Neural cell (in vitro differentiated cells): ENCODE results near the gene THBS2. TPM values are rescaled to one million over a fixed set of nuclear protein-coding genes. Genes with fewer than 3 reads are reported as not detected.

Experiments used
- H2AFZ ChIP-seq: fragments of 200-600, 300-800 bp; sonication (generic), shearing (Covaris generic); 2 replicates; pipeline ENCODE4 v1.6.0; 2014; ENCODE audit warnings: low read depth, mild to moderate bottlenecking, antibody characterized with exemption, low read length, moderate library complexity
- H3F3A ChIP-seq: fragments of 200-600 bp; shearing (Covaris generic); 2 replicates; pipeline ENCODE4 v1.6.1; 2016; ENCODE audit warnings: mild to moderate bottlenecking, moderate library complexity, mixed read lengths, antibody characterized with exemption, low read length; ENCODE audit not compliant: insufficient read depth, poor library complexity, severe bottlenecking
- H3K27ac ChIP-seq: fragments of 200-600, 300-800 bp; sonication (generic), shearing (Covaris generic); 2 replicates; pipeline ENCODE4 v1.5.1; 2014; ENCODE audit warnings: mild to moderate bottlenecking, low read length, moderate library complexity
- H3K27me3 ChIP-seq: fragments of 300-800, 200-600 bp; sonication (generic), shearing (Covaris generic); 2 replicates; pipeline ENCODE4 v1.6.0; 2014; ENCODE audit warnings: mild to moderate bottlenecking, low read depth, low read length, moderate library complexity; ENCODE audit not compliant: insufficient read depth
- H3K36me3 ChIP-seq: fragments of 300-800, 200-600 bp; sonication (generic), shearing (Covaris generic); 2 replicates; pipeline ENCODE4 v1.5.1; 2014; ENCODE audit warnings: mild to moderate bottlenecking, antibody characterized with exemption, low read length, moderate library complexity; ENCODE audit not compliant: insufficient read depth
- H3K4me2 ChIP-seq: fragments of 300-800, 200-600 bp; sonication (generic), shearing (Covaris generic); 2 replicates; pipeline ENCODE4 v1.6.0; 2014; ENCODE audit warnings: mild to moderate bottlenecking, low read length
- H3K4me3 ChIP-seq: fragments of 300-800, 200-600 bp; sonication (generic), shearing (Covaris generic); 2 replicates; pipeline ENCODE4 v1.5.1; 2014; ENCODE audit warnings: mild to moderate bottlenecking, low read length, moderate library complexity
- H3K79me2 ChIP-seq: fragments of 200-600 bp; shearing (Covaris generic); replicated peaks from 2 replicates; pipeline ENCODE4 v1.6.0; 2014; ENCODE audit warnings: mild to moderate bottlenecking, low read length, moderate library complexity; ENCODE audit not compliant: insufficient read depth
- H3K9ac ChIP-seq: fragments of 300-800, 200-600 bp; sonication (generic), shearing (Covaris generic); 2 replicates; pipeline ENCODE4 v1.6.1; 2016; ENCODE audit warnings: mild to moderate bottlenecking, low read length, mixed read lengths
- H3K9me2 ChIP-seq: fragments of 200-600 bp; shearing (Covaris generic); 2 replicates; pipeline ENCODE4 v1.6.1; 2016; ENCODE audit warnings: mild to moderate bottlenecking, low read length, mixed read lengths; ENCODE audit not compliant: insufficient read depth
- H3K9me3 ChIP-seq: fragments of 200-600, 300-800 bp; sonication (generic), shearing (Covaris generic); 2 replicates; pipeline ENCODE4 v1.6.1; 2016; ENCODE audit warnings: mild to moderate bottlenecking, mixed run types, low read length, moderate library complexity, mixed read lengths
- H4K20me1 ChIP-seq: fragments of 200-600 bp; shearing (Covaris generic); 2 replicates; pipeline ENCODE4 v1.6.1; 2016; ENCODE audit warnings: mild to moderate bottlenecking, mixed run types; ENCODE audit not compliant: insufficient read depth
- CTCF ChIP-seq: fragments of 450-650 bp; IDR thresholded peaks from 2 replicates; pipeline ENCODE4 v1.5.1; 2014; ENCODE audit warnings: antibody characterized with exemption, mild to moderate bottlenecking, moderate library complexity; ENCODE audit not compliant: poor library complexity, severe bottlenecking
- EP300 ChIP-seq: fragments of 450-650 bp; conservative IDR thresholded peaks from 2 replicates; pipeline ENCODE4 v1.6.1; 2014; ENCODE audit warnings: antibody characterized with exemption, mild to moderate bottlenecking, moderate library complexity; ENCODE audit not compliant: poor library complexity, severe bottlenecking
- EZH2 ChIP-seq: fragments of 200-600, 300-800 bp; shearing (Covaris generic), sonication (generic); IDR thresholded peaks from 2 replicates; pipeline ENCODE4 v1.6.1; 2014; ENCODE audit warnings: antibody characterized with exemption, low read length, borderline replicate concordance, mild to moderate bottlenecking; ENCODE audit not compliant: insufficient read depth, poor library complexity, severe bottlenecking
- MXI1 ChIP-seq: fragments of 450-650 bp; conservative IDR thresholded peaks from 2 replicates; pipeline ENCODE4 v1.6.1; 2014; ENCODE audit warnings: antibody characterized with exemption, mild to moderate bottlenecking; ENCODE audit not compliant: poor library complexity, severe bottlenecking
- POLR2AphosphoS5 ChIP-seq: IDR thresholded peaks from 2 replicates; pipeline ENCODE4 v1.6.1; 2012
- RAD21 ChIP-seq: fragments of 450-650 bp; conservative IDR thresholded peaks from 2 replicates; pipeline ENCODE4 v1.6.1; 2014; ENCODE audit warnings: antibody characterized with exemption, mild to moderate bottlenecking, moderate library complexity
- REST ChIP-seq: IDR thresholded peaks from 2 replicates; pipeline ENCODE4 v1.6.1; 2012; ENCODE audit warnings: borderline replicate concordance
- SMC3 ChIP-seq: fragments of 450-650 bp; conservative IDR thresholded peaks from 2 replicates; pipeline ENCODE4 v1.6.1; 2014; ENCODE audit warnings: antibody characterized with exemption, mild to moderate bottlenecking, moderate library complexity; ENCODE audit not compliant: poor library complexity
- TAF1 ChIP-seq: IDR thresholded peaks from 2 replicates; pipeline ENCODE4 v1.6.1; 2012; ENCODE audit warnings: low read depth
- polyA minus RNA-seq: library from RNA; depleted of rRNA, polyadenylated mRNA; stranded (reverse); fragments of >200 nt; gene quantifications from 2 replicates; pipeline ENCODE4 v1.2.3, GENCODE V29; 2014
- polyA plus RNA-seq: library from polyadenylated mRNA; depleted of rRNA; stranded (reverse); fragments of >200 nt; gene quantifications from 2 replicates; pipeline ENCODE4 v1.2.3, GENCODE V29; 2014

Gene THBS2
- 0.88 and 1.0 TPM in 2 replicates for polyA plus RNA-seq
- polyA minus RNA-seq: 1.5 and 1.9 TPM in 2 replicates

GRCh38 chr6:169253337-169254238, at the start of gene THBS2:
Gene THBS2 (minus strand): TSS chr6:169253846. CDS start chr6:169250784, 3,062 bp downstream.
- TF ChIP-seq MXI1: peak; percentile 69
- TF ChIP-seq SMC3: no peak
- TF ChIP-seq POLR2AphosphoS5: no peak
- Histone ChIP-seq H3F3A (no peaks in the 10 kb centered on the region), H3K36me3 (no peaks in the 10 kb centered on the region), H3K9me2 (no peaks in the 10 kb centered on the region), H3K4me2 (peak within 1 kb of the TSS; percentile 62), H3K27ac (no peak within 1 kb of the TSS), H3K4me3 (peak within 1 kb of the TSS; percentile 66), H3K27me3 (peaks cover 27% of the 10 kb centered on the region), H4K20me1 (no peaks in the 10 kb centered on the region), H2AFZ (no peak within 1 kb of the TSS), H3K9me3 (no peaks in the 10 kb centered on the region), H3K9ac (peak within 1 kb of the TSS; percentile 21), H3K79me2 (no peaks in the 10 kb centered on the region)

GRCh38 chr6:169302716-169303115, 49.1 kb upstream of the THBS2 start:
- Histone ChIP-seq H3K27ac (no peak overlapping the region), H3K9ac (no peak overlapping the region), H3K79me2 (no peaks in the 10 kb centered on the region), H3K9me2 (no peaks in the 10 kb centered on the region), H2AFZ (no peak overlapping the region), H3K4me3 (no peak overlapping the region), H3K4me2 (no peak overlapping the region), H3K27me3 (no peaks in the 10 kb centered on the region), H3K36me3 (no peaks in the 10 kb centered on the region), H3K9me3 (no peaks in the 10 kb centered on the region), H3F3A (no peaks in the 10 kb centered on the region), H4K20me1 (no peaks in the 10 kb centered on the region)
- TF ChIP-seq EZH2: no peak
- TF ChIP-seq EP300: no peak
- no peak for TF ChIP-seq SMC3
- TF ChIP-seq RAD21: no peak
- TF ChIP-seq POLR2AphosphoS5: no peak
- no peak for TF ChIP-seq CTCF

DNA sequence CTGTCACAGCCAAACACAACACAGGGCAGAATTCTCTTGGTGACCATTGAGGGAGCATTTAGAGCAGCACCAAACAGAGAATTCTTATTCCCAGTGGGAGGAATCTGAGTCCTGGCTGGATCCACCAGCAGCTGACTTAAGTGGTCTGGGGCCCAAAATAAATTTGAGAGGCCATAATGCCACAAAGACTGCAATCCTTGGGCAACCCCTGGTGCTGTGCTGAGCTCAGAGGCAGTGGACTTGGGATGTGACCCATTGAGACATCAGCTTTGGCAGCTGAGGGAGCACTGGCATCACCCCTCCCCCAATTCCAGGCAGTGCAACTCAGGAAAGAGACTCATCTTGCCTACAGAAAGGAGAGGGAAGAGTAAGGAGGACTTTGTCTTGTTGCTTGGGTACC, 48.6 kb upstream of the THBS2 start:
- no peaks in the 10 kb centered on the region for H3K79me2 ChIP-seq
- no peaks in the 10 kb centered on the region for H3K9me3 ChIP-seq
- H2AFZ ChIP-seq: no peak overlapping the region
- no peak overlapping the region for H3K4me2 ChIP-seq
- H3F3A ChIP-seq: no peaks in the 10 kb centered on the region
- no peaks in the 10 kb centered on the region for H4K20me1 ChIP-seq
- H3K36me3 ChIP-seq: no peaks in the 10 kb centered on the region
- no peaks in the 10 kb centered on the region for H3K9me2 ChIP-seq
- no peak overlapping the region for H3K9ac ChIP-seq
- no peak overlapping the region for H3K4me3 ChIP-seq
- no peak overlapping the region for H3K27ac ChIP-seq
- H3K27me3 ChIP-seq: no peaks in the 10 kb centered on the region
- TF ChIP-seq TAF1: no peak
- TF ChIP-seq SMC3: no peak
- TF ChIP-seq POLR2AphosphoS5: no peak
- TF ChIP-seq MXI1: no peak
- no peak for TF ChIP-seq EZH2
- no peak for TF ChIP-seq REST
- TF ChIP-seq RAD21: no peak
- TF ChIP-seq EP300: no peak
- TF ChIP-seq CTCF: no peak
